GM23338 (cell line): ENCODE data around the gene AGPAT4.

Experiments
- POLR2AphosphoS5 ChIP-seq: IDR thresholded peaks from 2 replicates; pipeline ENCODE4 v1.6.1; 2016; ENCODE audit warnings: antibody characterized with exemption, low read depth
- TF ChIP-seq, protein P1 (sequence below), 2 experiments: fragments of 200-600 bp in 1 of 2; sonication (generic) in 1 of 2; conservative IDR thresholded peaks; 2 replicates each; pipeline versions ENCODE4 v1.5.1 to v1.6.1; 2016 to 2017; ENCODE audit warnings: antibody characterized with exemption in 2 of 2, low read depth in 2 of 2, mild to moderate bottlenecking in 2 of 2, moderate library complexity in 1 of 2

DNA sequence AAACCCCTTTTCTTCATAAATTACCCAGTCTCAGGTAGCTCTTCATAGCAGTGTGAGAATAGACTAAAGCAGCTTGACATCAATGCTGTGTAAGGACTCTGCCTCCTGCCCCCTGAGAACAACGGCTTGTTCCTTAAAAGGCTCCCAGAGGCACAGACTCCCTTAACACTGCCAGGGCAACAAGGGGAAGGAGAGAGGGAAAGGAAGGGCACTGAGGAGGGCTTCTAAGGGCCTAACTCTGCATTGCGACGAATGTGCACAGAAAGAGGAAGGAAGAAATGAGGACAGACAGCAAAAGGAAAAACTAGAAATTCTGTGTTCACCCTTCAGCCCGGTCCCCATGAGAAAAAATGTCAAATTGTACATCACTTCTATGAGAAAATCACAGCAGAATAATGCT lies 74.0 kb downstream of the AGPAT4 start:
- TF ChIP-seq, protein P1, sequence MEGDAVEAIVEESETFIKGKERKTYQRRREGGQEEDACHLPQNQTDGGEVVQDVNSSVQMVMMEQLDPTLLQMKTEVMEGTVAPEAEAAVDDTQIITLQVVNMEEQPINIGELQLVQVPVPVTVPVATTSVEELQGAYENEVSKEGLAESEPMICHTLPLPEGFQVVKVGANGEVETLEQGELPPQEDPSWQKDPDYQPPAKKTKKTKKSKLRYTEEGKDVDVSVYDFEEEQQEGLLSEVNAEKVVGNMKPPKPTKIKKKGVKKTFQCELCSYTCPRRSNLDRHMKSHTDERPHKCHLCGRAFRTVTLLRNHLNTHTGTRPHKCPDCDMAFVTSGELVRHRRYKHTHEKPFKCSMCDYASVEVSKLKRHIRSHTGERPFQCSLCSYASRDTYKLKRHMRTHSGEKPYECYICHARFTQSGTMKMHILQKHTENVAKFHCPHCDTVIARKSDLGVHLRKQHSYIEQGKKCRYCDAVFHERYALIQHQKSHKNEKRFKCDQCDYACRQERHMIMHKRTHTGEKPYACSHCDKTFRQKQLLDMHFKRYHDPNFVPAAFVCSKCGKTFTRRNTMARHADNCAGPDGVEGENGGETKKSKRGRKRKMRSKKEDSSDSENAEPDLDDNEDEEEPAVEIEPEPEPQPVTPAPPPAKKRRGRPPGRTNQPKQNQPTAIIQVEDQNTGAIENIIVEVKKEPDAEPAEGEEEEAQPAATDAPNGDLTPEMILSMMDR (conservative IDR thresholded peaks at IDR 0.05; ENCODE audit: low read depth in 2 of 2), result no peak
- TF ChIP-seq POLR2AphosphoS5, result no peak
